8988T (cell line): ENCODE data around the gene TCF21.
"Not testable (repeated sequence)": the region's sequence is repeated elsewhere in the genome, so short reads cannot be mapped to it uniquely, and the experiment has no call there.

Experiments used
- DNase-seq: peaks from one replicate; pipeline ENCODE4 v3.0.0; 2011

Gene TCF21

DNA sequence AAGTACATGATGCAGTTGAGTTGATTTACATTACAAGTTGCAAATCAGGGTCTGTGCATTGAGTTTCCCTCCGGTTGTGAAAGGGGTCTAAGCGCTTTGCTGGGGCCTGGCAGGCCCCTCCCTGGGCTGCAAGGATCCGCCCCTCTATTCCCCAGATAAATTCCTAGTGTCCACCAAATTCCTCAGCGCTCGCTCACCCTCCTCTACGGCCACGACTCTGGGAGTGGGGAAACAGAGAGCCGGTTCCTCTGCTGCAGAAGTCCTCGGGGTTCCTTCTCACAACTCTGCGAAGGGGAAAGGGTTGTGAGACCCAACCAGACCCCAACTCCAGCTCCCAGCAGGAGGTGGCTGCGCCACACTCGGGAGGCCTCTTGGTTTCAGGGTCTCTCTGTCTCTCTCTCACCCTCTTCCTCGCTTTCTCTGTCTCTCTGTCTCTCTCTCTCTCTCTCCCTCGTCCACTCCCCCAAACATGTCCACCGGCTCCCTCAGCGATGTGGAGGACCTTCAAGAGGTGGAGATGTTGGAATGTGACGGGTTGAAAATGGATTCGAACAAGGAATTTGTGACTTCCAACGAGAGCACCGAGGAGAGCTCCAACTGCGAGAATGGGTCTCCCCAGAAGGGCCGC, at the start of gene TCF21:
TSS of gene TCF21 (plus strand) at position 185 of the 628 bp plus-strand sequence. CDS start at position 470, 285 bp downstream.
- DNase-seq, result peak; percentile 72

DNA sequence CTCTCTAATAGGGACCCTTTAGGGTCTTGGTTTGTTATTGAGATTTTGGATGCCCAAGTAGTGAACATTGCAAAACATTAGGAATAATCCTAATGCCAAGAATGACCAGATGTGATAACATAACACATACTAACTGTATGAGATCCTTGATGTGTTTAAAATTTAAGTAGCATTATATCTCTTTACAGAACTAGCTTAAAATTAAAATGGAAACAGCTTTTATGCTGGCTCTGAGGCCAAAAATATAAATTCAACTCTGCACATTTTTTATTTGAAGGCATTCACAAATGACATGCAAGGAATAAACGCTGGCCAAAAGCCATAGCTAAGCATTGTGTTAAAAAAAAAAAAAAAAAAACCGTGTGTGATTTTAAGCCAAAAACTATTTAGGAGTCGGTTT, 47.7 kb upstream of the TCF21 start:
- no peak for DNase-seq

DNA sequence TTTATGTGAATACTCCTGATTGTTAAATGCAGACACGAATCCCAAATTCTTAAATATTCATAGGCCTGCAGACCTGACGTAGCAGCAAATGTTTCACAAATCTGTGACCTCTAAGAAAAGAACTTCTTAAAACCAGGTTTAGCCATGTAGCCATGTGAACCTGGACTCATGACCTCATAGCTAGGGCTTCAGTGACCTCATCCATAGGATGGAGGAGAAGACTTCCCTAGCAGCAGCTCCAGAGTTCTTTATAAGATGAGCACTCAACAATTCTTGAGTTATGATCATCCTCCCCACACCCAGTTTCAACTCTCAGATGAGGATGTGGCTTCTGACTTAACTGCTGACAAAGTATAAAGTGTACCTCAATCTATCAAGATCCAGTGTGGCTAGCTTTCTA, 45.8 kb upstream of the TCF21 start:
- DNase-seq, result no peak

DNA sequence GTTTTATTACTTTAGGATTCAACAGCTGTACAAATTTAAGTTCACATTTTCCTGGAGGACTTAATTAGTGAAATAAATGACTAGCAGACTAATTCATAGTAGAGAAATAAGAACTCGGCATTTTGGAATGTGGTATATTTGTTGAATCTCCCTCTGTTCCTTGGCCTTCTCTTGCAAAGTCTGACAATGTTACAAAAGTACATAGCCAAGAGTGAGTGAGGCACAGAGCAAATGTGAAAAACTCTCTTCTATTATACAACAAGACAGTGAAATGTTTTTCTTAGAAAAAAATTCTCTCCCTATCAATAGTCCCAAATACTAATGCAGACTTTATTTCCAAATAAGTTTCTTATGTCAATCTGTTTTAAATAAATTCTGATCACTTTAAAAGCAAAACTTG, 44.2 kb upstream of the TCF21 start:
- DNase-seq, result no peak

- DNase-seq, result no peak
These were observed 34.9 kb upstream of the TCF21 start for GRCh38 chr6:133854041-133854363.

DNA sequence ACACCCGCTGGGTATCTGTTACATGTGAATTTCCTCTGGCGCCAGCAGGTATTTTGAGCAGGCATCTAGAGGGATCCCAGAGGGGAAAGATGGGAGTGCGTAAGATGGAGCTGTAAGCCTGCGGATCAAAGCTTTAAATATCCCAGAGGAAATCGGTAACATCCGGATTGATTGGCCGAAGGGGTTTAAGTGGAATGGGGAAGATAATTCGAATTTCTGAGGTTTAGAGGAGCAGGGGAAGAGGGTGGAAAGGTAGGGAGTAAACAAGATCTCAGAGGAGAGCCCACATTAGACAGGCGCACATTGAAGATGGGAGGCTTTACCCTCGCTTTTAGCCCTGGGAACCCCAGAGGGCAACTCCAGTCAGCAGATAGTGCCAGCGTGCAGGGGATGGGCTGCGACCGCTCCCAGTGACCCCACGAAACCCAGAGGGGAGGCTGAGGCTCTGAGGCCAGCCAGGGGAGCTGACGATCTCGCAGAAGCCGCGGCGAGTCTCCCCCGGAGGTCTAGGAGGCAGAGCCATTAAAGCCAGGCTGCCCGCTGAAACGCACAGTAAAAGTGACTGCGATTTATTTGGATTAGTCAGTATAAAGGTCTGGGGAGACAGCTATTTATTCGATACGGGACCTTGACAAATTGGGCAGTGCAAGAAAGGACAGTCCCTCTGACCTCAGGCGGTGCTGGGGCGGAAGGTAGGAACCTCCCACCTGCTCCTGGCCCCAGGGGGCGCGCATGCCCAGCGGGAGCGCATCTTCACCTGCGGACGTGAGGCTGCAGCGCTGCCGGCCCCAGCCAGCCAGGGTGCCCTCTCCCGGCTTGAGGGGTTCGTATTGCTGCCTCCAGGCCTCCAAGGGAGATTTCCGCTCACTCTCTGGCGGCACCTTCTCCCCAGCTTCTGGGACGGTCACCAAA, 34.3 kb upstream of the TCF21 start:
- no peak for DNase-seq

DNA sequence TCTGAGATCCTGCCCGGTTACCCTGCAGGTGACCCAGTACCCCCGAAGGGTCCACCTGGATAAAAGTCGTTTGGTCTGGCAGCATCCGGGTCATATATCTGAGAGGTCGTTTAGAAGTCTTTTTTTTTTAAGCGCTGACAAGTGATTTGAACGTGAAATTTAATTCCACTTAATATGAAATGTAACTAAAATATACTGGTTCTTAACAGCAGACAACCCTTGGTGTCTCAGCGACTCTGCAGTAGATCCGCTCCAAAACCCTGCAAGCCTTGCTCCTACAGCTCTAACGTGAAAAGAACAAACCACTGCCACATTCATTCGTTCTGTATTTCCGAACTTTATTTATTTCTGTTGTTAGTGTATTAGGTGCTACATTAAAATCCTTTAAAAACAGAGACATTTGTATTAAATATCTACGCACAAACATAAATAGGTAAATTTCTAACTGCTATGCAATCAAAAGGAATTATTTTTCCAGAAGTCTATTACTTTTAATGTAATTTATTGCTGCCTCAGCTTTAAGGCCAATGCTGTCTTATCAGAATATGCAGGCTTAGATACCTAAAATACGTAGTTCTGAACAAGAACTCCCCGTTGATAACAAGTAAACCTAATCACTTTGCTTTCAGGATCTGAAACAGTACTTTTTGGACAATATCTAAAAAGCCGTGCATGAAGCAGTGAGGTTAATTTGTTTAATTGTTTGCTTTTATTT, 33.5 kb upstream of the TCF21 start:
- DNase-seq, result no peak

DNA sequence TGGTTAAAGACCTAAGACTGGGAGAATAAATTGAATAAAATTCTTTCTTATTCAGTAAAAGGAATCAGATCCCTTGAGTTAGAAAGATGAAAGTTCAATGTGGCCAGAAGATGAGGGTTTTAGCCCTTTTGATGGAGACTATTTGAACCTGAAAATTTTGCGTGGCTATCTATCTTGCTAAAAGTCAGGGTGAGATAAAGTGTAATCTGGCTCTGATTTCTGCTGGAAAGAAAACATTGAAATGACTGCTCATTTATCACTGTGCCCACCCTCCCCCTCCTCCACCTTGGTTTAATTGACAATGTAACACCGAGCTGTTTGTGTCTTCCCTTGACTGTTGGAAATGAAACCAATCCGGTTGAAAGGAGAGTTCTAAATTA, 32.9 kb upstream of the TCF21 start:
- DNase-seq, result no peak

GRCh38 chr6:133856911-133857310, 32.0 kb upstream of the TCF21 start:
- DNase-seq, result no peak

GRCh38 chr6:133857696-133858095, 31.2 kb upstream of the TCF21 start:
- no peak for DNase-seq

DNA sequence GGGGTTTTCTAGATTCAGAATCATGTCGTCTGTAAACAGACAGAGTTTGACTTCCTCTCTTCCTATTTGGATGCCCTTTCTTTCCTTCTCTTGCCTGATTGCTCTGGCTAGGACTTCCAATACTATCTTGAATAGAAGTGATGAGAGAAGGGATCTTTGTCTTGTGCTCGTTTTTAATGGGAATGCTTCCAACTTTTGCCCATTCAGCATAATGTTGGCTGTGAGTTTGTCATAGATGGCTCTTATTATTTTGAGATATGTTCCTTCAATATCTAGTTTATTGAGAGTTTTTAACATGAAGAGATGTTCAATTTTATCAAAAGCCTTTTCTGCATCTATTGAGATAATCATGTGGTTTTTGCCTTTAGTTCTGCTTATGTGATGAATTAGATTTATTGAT, 27.6 kb upstream of the TCF21 start:
- DNase-seq, result not testable (repeated sequence)

DNA sequence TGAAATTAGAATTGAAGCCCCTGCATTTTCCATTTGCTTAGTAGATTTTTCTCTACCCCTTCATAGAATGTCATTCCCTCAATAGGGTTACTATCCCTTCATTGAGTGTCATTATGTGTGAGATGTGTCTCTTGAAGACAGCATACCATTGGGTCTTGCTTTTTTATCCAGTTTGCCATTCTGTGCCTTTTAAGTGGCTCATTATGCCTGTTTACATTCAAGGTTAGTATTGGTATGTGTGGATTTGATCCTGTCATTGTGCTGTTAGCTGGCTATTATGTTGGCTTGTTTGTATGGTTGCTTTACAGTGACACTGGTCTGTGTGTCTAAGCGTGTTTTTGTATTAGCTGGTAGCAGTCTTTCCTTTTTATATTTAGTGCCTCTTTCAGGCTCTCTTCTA, 25.7 kb upstream of the TCF21 start:
- DNase-seq, result no peak

DNA sequence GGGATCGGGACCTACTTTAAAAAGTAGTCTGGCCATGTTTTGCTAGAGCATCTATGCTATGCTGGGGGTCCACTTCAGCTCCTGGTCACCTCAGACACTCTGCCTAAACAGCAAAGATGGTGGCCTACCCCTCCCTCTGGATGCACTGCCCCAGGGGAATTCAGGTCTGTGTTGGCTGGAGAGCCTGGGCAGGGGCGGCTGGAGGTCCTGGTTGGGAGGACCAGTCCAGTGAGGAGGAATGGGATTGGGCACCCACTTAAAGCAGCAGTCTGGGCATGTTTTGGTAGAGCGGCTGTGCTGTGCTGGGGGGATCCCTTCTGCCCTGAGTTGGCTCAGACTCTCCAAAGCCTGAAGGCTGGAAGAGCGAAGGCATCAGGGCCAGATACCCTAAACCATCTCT, 23.2 kb upstream of the TCF21 start:
- no peak for DNase-seq

DNA sequence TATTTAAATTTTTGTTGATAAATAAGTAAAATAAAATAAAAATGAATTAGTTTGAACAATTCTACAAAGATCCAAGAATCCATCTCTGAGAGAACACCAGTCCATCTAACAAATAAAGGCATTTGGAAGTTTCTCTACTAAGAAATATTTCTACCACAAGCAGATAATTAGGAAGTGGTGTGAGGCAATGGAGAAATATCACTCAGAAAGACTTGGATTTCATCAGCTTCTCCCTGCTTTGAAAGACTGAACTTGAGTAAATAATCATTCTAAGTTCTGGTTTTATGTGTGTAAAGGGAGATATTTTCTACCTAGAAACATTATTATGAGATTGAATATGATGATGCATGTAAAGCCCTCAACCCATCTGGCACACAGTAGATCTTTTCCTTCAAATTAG, 17.8 kb upstream of the TCF21 start:
- no peak for DNase-seq

GRCh38 chr6:133873538-133873937, 15.4 kb upstream of the TCF21 start:
- DNase-seq, result no peak

GRCh38 chr6:133877116-133877515, 11.8 kb upstream of the TCF21 start:
- DNase-seq, result no peak

- no peak for DNase-seq
These were observed 8.9 kb upstream of the TCF21 start for GRCh38 chr6:133880006-133880405.

GRCh38 chr6:133880896-133881295, 8.0 kb upstream of the TCF21 start:
- no peak for DNase-seq

GRCh38 chr6:133886104-133886775, 2.7 kb upstream of the TCF21 start:
- DNase-seq, result no peak

- no peak for DNase-seq
These were observed 1.6 kb upstream of the TCF21 start for GRCh38 chr6:133887156-133887879.

DNA sequence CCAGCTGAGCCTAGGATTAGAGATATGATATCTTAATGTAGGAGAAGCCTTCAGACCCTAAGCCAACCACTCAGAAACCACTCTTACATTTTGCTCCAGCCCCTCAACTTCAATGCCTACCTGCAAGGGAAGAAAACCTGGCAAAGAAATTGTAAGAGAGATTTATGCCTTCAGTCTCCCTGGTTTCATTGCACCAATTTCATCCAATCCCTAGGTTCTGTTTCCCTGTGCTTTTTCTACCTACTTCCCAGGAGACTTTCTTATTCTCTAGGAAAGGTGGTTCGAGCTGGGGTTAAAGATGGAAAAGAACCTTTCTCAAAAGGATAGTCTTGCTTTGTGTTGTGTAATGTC, 1.1 kb upstream of the TCF21 start:
- DNase-seq, result no peak

DNA sequence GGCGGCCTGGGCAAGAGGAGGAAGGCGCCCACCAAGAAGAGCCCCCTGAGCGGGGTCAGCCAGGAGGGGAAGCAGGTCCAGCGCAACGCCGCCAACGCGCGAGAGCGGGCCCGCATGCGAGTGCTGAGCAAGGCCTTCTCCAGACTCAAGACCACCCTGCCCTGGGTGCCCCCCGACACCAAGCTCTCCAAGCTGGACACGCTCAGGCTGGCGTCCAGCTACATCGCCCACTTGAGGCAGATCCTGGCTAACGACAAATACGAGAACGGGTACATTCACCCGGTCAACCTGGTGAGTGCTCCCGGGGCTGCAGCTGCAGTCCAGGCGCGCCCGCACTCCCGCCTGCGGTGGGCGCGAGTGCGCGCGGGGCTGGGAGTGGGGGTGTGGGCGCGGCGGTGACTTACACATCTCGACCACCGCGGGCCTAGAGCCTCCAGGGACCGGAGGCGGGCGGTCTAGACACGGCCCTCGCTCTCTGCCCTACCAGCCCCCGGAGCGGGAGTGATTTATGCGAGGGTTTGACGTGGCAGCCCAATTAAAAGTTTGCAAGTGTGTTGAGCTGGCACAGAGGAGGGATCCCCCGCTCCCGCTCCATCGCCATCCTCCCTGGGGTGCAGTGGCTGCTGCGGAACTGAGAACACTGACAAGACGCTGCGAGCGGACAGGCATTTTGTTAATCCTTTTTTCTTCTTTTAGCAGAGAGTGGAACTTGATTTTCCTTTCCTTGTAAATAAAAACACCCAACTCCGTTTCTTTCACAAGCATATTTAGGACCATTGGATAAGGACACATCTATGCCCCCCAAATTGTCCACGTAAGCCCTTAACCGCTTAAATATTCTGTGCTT, 867 bp downstream of the TCF21 start:
- DNase-seq, result no peak
